GM12872 (cell line): ENCODE results near the gene IKZF4.
A peak's percentile ranks its signal among the peaks of the same experiment; 100 is the strongest.

ENCODE experiments used
- TF ChIP-seq, protein P1 (sequence below): IDR thresholded peaks from 3 replicates; pipeline ENCODE4 v1.5.1; 2011; ENCODE audit warnings: low read depth, mild to moderate bottlenecking, low read length, moderate library complexity; ENCODE audit not compliant: insufficient read depth

The IKZF4 gene

DNA sequence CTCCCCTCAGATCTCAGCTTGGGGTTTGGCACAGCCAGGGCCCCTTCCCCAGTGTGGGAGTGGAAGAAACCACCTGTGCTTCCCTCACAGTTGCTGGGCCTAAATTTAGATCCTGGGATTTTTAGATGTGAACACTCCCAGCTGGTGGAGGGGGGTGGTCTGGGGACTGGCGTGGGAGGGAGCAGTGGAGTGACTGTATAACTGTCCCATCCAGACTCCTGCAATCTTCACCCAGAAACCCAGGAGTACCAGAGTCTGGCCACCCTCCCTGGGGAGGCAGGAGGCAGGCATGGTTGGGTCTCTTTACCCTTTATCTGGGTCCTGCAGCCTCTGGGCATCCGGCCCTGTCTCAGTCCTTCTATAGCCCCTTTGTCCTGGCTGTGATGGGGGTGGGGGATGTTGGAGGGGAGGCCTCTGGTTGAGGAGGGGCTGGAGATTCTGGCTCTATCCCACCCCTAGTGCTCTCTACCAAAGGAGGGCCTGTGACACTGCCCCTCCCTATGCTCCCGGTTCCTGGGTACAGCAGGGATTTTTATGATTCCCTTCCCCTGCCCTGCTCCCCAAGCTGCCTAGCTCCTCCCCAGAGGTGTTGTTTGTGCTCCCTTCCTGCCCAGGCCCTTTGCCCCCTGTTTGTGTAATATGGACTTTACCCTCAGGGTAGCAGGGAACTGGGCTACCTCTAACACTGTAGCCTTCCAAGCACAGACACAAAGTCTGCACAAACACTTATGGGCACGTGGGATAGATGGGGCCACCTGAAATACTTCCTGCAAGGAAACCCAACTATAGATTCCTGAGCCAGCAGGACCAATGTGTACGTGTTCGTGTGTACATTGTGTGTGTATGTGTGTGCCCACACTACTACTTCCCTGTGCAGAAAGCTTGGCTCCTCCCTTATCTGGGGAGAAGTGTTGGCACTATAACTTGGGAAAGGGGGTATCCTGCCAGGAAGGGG lies 60.8 kb downstream of the IKZF4 start:
- TF ChIP-seq, protein P1, sequence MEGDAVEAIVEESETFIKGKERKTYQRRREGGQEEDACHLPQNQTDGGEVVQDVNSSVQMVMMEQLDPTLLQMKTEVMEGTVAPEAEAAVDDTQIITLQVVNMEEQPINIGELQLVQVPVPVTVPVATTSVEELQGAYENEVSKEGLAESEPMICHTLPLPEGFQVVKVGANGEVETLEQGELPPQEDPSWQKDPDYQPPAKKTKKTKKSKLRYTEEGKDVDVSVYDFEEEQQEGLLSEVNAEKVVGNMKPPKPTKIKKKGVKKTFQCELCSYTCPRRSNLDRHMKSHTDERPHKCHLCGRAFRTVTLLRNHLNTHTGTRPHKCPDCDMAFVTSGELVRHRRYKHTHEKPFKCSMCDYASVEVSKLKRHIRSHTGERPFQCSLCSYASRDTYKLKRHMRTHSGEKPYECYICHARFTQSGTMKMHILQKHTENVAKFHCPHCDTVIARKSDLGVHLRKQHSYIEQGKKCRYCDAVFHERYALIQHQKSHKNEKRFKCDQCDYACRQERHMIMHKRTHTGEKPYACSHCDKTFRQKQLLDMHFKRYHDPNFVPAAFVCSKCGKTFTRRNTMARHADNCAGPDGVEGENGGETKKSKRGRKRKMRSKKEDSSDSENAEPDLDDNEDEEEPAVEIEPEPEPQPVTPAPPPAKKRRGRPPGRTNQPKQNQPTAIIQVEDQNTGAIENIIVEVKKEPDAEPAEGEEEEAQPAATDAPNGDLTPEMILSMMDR = no peak

DNA sequence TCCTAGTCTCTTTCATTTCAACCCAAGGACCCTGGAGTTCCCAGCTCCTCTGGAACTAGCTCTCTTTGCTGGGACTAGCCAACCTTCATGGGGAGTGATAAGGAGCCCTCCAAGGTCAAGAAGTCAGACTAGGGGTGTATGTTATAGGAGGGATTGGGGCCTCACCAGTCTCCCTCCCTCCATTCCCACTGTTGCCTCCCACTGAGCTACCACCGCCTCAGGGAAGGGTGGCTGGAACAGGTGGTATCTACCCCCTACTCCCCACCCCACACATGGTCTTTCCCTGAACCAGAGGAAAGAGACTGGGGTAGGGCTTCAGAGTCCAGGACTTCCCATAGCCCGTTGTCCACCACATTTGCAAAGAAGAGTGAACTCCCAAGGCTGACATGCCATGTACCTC lies 61.5 kb downstream of the IKZF4 start:
- TF ChIP-seq, protein P1 = no peak

DNA sequence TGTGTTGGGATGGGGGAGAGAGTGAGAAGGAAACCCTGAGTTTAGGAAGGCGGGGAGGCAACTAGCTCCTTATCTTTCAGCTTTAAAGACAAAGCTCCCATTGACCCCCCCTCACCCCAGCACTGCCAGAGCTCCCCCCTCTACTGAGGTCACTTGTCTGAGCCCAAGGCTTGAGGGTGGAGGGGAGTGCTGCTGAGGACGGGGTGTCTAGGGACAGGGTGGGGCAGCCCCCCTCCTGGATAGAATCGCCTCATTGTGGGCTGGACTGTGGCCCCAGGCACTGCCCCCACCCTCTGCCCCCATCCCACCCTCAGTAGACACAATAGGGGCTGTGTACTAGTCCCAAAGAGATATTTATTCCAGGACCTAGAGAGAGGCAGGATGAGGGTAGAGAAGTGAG lies 62.1 kb downstream of the IKZF4 start:
- TF ChIP-seq, protein P1 = no peak

DNA sequence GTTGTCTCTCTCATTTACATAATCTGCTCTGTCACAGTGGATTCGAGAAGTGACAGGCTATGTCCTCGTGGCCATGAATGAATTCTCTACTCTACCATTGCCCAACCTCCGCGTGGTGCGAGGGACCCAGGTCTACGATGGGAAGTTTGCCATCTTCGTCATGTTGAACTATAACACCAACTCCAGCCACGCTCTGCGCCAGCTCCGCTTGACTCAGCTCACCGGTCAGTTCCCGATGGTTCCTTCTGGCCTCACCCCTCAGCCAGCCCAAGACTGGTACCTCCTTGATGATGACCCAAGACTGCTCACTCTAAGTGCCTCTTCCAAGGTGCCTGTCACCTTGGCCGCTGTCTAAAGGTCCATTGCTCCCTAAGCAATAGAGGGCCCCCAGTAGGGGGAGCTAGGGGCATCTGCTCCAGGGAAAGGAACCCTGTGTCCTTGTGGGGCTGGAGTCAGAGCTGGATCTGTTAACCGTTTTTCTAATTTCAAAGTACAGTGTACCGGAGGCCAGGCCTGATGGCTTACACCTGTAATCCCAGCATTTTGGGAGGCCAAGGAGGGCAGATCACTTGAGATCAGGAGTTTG lies 64.2 kb downstream of the IKZF4 start:
- TF ChIP-seq, protein P1 = peak; percentile 61

DNA sequence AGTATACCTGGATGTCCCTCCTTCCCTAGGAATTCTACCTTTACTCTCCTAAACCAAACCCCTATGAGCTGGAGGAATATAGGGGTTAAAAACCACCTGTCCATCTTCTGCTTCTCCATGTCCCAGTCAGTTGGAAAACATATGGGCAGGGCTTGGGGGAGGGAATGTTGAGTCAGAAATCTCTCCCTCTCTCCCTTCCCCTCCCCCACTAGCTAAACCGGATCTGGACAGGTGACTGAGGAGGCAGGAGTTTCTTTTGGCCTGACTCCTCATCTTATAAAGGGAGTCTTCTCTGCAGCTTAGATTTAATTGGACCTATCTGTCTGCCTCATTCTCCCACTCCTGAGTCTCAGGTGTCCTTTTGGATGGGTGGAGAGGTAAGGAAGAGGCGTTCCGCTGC lies 65.3 kb downstream of the IKZF4 start:
- TF ChIP-seq, protein P1 = no peak

DNA sequence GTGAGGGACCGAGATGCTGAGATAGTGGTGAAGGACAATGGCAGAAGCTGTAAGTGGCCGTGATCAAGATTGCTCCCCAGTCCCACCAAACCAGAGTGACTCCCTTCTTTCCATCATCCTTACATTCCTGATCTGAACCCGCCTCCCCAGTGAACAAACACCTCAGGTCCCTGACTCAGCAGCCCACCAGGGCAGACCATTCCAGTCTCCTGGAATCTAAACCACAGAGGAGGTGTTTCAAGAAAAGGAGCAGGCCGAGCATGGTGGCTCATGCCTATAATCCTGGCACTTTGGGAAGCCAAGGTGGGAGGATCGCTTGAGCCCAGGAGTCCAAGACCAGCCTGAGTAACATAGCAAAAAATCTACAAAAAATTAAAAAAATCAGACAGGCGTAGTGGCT lies 65.8 kb downstream of the IKZF4 start:
- TF ChIP-seq, protein P1 = no peak

DNA sequence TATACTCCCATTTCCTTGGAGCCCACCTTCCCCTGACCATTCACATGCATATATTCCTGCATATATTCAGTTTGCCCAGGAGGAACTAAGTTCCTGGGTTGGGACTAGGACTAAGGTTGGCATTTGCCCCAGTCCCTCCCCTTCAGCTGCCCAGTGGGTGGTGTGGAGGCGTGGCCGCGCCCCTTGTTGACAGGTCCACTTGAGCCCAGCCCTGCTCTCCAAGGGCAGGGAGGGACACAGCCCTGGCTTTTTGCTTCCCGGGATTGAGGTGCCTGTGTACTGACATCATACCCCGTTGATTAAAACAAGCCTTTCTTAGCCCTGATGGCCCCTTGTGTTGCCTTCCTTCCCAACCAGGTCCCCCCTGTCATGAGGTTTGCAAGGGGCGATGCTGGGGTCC lies 66.4 kb downstream of the IKZF4 start:
- TF ChIP-seq, protein P1 = no peak
